RKO (cell line): ENCODE results near the gene OVOL1.
A peak's percentile ranks its signal among the peaks of the same experiment; 100 is the strongest.

Experiments used
- DNase-seq: peaks from one replicate; pipeline ENCODE4 v3.0.0-alpha.2; 2016; ENCODE audit warnings: low spot score

OVOL1 gene

DNA sequence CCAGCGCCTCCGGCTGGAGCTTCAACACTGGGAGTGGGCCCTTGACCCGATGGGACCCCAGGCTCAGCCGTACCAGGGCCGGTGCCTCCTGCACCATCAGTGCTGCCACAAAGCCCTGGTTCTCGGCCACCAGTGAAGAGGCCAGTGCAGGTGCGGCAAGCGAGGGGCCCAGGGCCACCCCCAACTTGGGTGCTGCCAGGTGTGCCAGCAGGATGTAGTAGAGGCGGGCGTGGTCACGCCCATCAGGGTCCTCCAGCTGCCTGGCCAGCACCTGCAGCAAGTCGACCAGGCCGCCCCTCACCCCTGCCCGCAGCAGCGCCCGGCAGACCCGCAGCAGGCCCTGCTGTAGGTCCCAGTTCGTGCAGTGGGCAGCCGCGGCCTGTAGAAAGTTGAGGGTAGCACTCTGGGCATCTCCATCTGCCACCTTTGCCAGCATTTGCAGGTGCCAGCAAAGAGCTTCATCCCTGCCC lies 8.4 kb upstream of the OVOL1 start:
- no peak for DNase-seq

DNA sequence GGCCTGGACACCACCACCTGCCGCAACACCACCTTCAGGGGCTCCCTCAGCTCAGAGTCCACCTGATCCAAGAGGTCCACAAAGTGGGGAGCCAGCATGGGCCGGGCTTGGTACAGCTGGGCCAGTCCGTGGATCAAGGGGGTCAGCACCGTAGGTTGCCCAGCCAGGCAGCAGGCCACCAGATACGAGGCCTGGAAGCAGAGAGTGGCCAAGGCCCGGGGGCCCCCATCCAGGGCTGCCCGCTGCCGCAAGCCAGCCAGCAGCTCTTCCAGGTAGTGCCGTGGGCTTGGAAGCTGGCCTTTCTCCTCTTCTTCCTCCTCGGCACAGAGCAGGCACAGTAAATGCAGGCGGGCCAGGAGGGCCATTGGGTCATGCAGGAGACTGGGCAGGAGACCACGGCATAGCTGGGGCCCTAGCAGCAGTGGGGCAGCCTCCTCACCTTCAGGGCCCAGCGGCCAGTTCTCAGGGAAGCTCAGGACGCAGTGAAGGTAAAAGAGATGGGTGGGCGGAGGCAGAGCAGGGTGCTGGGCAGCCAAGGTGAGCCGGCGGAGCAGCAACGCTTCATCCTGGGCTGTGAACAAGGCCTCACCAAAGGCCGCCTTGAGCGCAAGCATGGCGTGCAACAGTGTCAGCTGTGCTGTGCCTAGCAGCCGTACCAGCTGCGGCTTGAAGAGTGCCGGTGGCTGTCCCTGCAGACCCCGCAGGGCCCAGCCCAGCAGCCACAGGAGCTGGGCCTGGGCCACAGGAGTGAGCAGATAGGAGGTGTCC lies 7.8 kb upstream of the OVOL1 start:
- DNase-seq = no peak

DNA sequence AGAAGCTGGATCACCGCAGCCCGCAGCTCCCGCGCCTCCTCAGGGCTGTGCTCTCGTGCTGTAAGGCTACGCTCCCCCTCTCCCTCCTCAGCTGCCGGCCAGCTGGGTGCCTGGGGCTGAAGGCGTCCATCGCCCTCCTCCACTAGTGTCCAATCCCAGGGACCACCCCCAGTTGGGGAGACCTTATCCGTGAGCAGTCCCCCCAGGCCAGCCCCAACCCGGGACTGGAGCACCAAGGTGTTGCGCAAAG lies 7.3 kb upstream of the OVOL1 start:
- DNase-seq = no peak

DNA sequence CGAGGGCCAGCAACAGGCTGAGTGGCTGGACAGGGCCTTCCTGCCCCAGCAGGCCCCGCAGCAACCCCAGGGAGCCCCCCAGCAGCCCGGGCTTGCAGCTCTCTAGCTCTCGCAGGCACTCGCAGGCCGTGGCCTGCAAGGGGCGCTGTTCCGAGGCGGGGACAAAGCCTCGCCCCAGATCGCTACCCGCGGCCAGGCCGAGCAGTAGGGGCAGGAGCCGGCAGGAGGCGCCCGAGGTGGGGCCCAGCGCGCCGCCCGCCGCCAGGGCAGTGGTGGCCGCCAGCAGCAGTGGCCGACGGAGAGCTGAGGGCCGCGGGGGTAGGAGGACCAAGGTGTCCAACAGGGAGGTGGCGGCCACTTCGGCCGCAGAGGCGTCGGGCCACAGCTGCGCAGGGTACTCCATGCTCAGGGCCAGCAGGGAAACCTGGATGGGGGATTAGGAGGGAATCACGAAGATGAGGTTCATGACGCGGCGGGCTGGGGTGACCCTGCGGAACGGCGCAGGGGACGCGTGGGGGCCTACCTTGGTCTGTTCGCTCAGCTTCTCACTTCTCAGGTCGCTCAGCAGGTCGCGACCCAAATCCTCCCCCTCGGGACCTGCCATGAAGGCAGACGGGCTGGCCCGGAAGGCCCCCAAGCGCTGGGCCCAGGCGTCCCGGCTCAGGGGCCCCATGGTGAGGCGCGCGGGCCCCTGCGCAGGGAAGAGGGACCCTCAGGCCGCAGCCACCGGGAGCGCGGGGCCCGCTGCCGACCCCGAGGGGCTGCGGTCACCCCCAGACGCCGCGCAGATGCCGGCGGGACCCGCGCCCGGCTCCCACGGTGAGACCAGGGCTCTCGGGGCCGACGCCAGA lies 6.7 kb upstream of the OVOL1 start:
- DNase-seq = peak; percentile 86

DNA sequence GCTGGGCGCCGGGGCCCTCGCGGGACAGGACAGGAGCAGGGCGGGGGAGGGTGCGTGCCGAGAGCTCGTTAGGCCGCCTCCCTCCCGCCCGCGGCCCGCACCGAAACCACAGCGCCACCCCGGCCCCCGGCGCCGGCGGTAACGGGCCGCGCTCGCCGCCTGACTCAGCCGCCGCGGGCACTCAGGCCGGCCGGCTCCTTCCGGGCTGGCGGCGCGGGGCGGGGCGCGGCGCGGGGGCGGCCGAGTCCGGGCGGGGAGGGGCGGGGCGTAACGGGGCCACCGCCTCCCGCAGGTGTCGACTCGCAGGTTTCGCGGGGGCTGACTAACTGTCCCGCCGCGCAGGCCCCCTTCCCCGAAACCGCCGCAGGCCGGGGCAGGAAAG lies 6.1 kb upstream of the OVOL1 start, which contains the start of gene AP5B1:
AP5B1 (minus strand) TSS at position 207 of the 382 bp plus-strand sequence. CDS start 385 bp downstream, outside the sequence.
- DNase-seq = peak; percentile 71

DNA sequence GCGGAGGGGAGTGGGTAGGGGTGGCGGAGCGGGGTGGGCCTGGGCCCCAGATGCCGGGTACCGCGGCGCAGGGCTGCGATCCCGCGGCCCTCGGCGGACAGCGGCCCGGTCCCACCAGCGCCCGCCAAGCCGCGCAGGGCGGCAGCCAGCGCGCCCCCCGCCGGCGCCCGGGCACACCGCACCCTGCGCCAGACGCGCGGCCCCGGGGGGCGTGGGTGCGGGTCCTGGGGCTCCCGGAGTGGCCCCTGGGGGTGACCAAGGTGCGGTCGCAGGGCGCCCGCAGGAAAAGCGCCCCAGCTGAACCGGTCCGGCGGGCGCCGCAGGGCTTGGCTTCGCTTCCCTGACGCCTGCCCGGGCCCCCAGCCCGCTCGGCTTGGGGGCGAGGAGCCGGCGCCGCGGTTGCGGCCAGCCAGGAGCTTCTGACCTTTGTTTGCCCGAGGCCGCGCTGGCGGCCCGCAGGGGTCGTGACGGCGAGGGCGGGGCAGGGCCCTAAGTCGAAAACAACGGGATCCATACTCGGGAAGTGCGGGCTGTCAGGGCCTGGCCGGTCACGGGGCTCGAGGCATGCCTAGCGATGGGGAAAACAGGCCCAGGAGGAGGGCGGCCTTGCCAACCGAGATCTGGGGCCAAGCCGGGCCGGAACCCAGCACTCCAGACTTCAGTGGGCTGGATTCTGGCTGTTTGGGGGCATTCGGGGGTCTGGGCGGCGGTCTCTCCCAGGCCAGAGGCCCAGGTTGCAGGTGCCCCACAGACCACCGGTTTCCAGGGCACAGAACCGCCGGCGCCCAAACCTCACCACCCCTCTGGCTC lies 5.5 kb upstream of the OVOL1 start:
- peak; percentile 38 for DNase-seq

DNA sequence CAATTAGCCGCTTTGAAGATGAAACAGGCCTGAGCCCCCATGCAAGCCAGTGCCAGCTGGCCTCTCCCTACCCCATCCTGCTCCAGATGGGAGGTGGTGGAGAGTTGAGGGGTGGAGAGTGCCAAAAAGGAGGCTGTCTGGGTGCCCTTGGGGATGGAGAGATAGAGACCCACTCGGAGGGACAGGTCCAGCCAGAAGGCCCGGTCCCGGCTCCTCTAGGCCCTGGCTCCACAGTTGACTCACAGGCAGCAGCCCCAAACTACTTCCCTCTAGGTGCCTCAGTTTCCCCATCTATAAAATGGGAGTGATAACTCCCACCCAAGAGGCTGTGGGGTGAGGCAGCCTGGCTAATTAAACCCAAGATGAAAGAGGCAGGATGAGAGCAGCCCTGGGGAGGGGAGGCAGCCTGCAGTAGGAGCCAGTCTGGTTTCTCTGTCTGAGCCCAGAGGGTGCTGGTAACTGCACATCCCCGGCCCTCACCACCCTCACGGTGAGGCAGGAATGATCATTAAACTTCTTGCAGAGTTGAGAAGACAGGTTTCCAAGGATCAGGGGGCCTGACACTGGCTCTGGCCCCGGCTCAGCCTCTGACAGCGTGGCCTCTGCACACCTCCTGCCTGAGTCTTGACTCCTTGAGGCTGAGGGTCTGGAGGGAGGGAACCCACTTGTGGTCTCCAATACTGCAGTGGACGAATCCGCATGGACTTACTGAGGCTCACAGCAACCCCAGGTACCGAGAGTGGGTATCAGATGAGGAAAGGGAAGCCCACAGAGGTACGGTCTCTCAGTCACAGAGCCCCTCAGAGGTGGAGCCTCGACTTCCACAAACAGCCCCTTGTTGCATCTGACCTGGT lies 4.7 kb upstream of the OVOL1 start:
- DNase-seq = no peak

DNA sequence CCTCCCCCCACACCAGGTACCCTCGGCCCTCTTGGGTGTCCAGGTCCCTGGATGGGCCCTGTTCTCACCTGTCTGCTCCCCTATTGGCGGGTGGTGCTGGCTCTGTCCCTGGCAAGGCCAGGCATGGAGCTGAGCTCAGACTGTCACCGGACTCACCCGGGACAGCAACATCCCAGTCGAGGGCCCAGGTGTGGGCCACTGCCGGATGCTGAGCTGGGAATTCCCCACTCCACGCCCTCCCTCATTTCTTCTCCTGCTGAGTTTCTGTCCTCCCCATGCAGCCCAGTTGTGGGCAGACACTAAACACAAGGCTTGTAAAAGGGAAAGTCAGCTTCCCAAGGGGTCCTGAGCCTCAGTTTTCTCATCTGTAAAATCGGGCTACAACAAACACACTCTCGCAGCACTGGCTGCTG lies 4.0 kb upstream of the OVOL1 start:
- DNase-seq = no peak

DNA sequence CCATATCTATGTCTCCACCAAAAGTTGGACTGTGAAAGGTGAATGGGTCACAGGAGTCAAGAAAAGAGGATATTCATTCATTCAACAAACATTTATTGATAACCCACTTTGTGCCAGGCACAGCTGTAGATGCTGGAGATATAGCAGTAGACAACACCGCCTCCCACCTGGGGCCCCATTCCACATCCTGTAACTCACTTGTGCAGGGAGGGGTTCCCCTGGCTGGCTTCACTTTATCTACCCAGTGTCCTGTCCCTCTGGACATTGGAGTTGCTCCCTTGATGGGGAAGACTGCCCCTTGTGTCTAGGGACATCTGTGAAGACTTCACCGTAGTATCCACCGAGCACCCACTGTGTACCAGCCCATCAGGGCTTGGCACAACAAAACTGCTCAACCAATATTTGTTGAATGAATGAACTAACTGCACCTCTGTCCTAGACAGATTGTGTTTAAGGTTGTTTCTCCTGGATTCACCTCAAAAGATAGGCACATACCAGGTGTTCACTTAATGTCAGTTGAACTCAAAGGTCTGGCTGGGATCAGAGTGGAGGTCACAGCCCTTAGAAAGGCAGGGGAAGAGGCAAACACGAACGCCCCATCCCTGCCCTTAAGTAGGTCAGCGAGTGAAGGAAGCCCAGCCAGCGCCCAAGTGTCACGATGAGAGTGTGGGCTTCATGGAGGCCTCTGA lies 1.4 kb upstream of the OVOL1 start:
- DNase-seq = no peak

DNA sequence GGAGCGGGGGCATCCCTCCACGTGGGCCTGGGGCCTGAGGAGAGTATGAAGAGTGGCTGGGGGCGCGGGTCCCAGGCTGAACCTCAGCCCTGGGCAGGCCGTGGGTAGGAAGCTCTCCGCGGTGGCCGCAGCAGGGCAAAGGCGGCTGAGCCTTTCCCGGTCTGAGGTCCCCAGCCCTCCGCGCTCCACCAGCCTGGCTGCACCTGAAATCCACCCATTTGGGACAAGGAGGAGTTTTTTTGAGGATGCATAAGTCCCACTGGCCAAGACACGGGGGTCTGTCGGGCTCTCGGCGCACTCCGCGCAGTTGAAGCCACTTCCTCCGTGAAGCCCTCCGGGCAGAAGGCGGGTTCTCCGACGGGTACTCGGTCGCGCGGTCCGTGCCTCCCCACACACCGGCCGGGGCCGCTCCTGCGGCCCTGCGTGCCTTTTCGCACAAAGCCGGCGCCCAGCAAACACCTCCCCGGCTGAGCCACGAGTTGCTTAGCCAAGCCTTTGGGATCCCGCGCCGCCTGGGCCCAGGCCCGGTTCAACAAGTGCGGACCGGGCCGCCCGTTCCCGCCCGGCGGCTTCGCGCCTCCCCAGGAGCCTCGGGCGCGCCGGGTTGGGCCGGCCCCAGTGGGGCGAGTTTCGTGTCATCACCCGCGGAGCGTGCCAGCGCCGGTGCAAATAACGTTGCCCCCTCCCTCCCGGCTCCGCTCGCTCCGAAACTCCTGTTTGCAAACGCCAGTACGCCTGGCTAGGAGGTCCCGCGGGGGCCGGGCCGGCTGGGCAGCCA lies 666 bp upstream of the OVOL1 start:
- DNase-seq = no peak

DNA sequence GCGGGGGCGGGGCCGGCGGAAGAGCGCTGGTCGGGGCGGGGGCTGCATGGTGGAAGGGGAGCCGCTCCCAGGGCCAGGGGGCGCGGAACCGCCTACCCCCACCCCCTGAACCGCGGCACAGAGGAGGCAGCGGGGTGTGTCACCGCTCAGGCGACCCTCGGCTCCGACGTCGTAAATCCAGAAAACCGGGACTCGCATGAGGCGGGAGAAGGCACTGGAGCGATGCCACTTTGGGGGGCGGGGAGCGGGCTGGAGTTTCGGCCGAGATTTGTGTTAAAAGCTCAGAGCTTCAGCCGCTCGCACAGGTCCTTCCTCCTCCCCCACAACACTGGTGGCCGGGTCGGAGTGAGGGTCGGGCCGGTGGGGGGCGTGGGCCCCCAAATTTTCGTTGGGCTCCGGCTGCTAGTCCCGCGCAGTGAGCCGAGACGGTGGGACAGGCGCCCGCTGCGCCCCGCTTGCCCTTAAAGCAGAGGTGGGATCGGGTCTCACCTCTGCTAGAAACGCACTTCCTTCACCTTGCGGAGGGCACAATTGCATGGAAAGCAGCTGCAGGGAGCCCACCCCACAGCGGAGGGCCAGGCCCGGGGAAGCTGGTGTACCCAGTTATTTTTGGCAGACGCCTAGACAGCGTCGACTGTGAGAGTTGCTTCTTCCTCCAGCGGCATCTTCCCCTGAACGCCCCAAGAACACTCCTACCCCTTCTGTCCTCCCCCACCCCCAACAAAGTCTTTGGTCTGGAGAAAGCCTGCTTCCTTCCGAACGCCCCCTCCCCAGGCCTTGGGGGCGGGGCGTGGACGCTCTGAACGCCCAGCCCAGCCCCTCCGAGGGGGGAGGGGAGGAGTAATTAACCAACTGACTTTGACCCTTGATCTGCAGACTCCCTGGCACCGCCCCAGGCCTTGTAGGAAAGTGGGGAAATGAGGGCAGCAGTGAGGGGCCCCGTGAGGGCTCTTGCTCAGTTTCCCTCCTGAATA lies 1.1 kb downstream of the OVOL1 start:
- DNase-seq = no peak

DNA sequence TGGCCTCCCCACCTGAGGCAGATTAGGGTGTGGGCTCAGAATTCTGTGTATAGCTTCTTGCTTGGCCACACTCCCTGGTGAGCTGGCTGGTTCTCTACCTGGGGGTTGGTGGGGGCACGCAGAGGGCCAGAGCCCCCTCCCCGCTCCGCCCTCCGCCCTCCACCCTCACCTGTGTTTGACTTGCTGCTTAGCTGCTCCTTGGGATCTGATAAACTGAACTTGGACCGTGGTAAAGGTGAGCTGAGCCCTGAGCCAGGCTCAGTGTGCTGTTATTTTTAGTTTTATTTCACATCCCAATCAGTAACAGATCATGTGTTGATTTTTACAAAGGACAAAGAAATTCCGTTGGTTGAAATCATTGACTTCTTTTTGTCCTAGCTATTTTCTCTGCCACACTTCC lies 2.0 kb downstream of the OVOL1 start:
- DNase-seq = no peak

DNA sequence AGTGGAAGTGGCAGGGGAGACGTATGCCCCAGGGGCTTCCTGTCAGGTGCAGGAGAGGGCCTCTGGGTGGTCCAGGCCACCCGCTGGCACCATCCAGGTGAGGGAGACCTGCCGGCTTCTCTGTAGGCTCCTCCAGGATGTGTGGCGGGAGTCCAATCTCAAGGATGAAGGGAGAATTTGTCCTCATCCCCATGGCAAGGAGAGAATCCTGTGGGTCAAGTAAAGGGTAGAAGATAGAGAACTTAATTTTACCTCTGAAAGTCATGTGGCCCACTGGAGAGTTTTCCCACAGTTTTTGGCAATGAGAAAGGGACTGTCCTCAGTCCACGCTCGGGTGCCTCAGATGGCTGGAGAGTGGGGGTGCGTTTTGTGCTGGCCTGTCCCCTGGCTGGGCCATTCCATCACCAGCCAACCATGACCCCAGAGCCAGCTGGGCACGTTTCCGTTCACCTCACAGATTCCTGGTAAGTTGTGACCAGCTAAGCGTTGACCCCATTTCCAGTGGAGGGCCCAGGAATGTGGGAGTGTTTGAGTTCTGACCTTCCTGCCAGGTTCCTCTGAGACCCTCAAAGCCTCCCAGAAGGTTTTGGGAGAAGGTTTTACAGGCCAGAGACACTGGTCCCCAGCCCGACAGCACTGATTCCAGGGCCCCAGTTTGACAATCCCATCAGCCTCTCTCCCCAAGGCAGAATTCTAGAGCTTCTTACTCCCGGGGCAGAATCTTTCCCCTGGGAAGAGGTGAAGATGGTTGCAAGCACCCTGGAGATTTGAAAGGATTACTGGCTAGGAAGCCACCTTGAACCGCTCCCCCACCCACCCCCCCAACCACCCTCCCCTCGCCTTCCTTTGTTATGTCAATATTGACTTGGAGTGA lies 2.6 kb downstream of the OVOL1 start:
- DNase-seq = no peak

DNA sequence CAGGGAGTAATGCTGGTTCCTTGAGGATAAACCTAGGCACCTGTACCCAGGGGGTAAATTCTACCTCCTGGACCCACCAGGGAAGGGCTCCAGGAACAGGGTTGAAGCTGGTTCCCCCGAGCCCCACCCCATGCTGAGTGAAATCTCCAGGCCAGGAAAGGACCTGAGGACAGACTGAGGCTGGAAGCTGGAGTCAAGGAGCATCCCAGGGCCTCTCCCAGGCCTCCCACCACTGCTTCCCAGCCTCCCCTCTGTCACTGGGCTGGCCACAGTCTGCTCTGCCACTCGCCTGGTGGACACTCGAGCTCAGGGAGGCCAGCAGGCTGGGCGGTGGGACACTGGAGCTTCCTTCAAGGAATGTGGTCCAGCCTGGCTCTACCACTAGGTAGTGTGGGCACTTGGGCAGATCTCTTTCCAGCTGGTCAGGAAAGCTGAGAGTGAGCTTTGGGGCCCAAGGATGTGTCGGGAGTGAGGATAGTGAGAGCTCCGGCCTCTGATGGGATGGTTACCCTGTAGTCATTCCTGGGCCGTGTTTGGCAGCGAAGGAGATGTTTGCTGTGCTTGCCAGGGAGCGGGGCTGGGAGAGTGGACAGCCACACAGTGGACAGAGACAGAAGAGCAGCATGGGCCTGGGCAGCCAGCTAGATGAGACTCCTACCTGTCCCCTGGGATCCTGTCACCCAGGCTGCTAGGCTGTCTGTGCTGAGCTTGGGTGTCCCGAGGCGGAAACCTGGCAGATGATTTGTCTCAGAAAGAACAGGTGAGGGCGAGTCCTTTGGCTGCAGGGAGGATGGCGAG lies 3.4 kb downstream of the OVOL1 start:
- DNase-seq = no peak

DNA sequence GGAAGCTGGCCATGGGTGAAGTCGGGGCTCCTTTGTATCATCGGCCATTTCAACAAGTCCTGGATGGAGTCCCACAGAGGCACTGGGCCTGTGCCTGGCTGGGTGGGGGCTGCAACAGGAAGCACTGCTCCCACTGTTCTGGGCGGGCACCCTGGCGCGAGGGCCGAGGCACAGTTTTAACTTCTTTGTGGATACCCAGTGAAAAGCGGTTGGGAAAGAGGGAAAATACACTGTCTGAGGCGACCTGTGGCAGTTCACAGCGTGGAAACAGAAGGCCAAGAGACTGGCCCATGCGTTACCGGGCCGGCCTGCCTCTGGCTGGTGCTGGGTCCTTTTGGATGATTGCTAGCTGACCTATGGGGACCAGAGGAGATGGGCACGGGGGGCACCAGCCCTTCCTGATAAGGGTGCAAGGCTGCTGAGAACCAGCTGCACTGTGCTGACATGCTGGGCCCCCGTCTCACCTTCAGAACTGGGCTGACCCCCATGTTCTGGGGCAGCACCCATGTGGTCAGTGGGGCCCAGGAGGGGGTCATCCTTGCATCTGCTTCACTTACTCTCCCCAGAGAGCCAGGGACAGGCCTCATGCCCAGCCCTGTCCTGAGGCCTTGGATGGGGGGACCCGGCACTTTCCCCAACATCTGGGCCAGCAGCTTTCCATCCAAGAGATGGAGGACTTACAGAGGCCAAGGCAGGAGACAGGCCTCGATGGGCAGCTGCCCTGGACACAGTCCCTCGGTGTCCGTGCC lies 4.2 kb downstream of the OVOL1 start:
- no peak for DNase-seq

DNA sequence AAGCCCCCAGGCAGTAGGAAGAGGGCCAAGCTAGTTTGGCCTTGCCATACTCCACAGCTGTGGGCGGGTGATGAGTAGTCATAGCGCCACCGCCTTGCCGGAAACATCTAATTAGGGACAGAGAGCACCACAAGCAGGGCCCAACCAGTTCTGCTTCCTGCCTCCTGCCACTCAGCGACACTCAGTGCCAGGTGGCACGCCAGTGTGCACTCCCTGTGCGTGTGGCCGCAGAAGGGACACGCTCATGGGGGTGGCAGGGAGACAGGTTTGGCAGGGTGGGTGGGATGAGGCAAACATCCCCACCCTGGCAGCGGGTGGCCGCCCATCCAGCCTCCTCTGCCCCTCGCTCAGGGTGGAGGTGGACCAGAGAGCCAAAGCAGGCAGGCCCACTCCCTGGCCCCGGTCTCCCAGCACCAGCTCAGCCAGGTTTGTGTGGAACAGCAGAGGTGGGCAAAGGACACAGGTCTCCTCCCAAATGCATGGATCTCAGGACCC lies 4.9 kb downstream of the OVOL1 start:
- no peak for DNase-seq
